Stomach smooth muscle (tissue), 2 donors: ENCODE measurements around the gene ERVK3-1.

Experiments used
- H3K27ac ChIP-seq: one replicate; pipeline ENCODE4 v1.7.0; 2013; ENCODE audit warnings: mild to moderate bottlenecking, low read length, inconsistent platforms
- H3K27me3 ChIP-seq, 2 donors: one replicate each; pipeline ENCODE4 v1.7.0; 2013; ENCODE audit warnings: low read length in 2 of 2; ENCODE audit not compliant: insufficient read depth in 2 of 2, control insufficient read depth in 1 of 2
- H3K36me3 ChIP-seq, 2 donors: one replicate each; pipeline ENCODE4 v1.7.0; 2013; ENCODE audit warnings: low read length in 2 of 2; ENCODE audit not compliant: control insufficient read depth in 2 of 2, insufficient read depth in 2 of 2
- H3K4me1 ChIP-seq: one replicate; pipeline ENCODE4 v1.7.0; 2013; ENCODE audit warnings: low read length; ENCODE audit not compliant: control insufficient read depth, insufficient read depth
- H3K4me3 ChIP-seq, 2 donors: one replicate each; pipeline ENCODE4 v1.7.0; 2013; ENCODE audit warnings: low read length in 2 of 2
- H3K9ac ChIP-seq, 2 donors: one replicate each; pipeline ENCODE4 v1.7.0; 2013; ENCODE audit warnings: low read length in 2 of 2, mild to moderate bottlenecking in 1 of 2
- H3K9me3 ChIP-seq, 2 donors: one replicate each; pipeline ENCODE4 v1.7.0; 2013; ENCODE audit warnings: low read length in 2 of 2; ENCODE audit not compliant: control insufficient read depth in 2 of 2
- donor health status: healthy.
- donor health status: Pancreatic carcinoma.

The ERVK3-1 gene

DNA sequence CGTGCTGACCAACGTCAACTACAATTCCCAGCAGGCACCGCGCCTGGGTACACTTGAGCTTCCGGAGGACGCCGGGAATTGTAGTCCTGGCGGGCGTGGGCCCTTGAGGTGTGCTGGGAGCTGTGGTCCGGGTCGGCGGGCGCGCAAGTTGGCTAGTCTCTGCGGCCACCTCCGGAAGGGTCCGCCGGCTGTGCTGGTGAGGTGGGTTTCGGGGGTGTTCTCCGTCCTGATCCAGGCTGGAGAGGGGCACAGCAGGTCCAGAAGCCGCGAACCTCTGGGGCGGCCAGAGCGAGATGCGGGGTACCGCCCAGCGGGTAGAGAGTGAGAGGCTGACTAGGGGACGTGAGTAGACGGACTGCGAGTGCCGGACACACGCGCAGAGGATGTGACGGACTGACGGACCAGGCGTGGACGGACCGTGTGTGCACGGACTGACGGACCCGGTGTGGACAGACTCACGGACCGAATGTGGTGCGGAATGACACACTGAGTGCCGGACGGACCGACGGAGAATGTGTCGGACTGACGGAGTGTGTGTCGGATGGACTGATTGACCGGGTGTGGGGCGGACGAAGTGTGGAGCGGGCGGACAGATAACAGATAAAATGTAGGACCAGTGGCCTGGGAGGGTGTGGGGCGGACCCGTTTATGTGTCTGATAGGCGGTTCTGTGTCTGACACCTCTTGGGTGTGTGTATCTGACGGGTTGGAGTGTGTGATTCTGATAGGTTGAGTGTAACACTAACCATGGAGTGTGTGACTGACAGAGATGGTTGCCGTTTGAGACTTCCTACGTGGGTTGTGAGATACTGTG is 21.9 kb downstream of the ERVK3-1 start, which contains the start of gene ZSCAN22:
Gene ZSCAN22, plus strand, starts transcription at position 81 of the 813 bp plus-strand sequence. CDS start 7,809 bp downstream, outside the sequence.
- Histone ChIP-seq H3K9me3 (no peaks in the 10 kb centered on the region), H3K9ac (peak within 1 kb of the TSS; percentile 96 to 98), H3K27ac (peak within 1 kb of the TSS; percentile 86), H3K27me3 (no peaks in the 10 kb centered on the region), H3K36me3 (peaks cover 0 to 5% of the 10 kb centered on the region in 2 donors), H3K4me1 (peaks cover 33% of the 10 kb centered on the region), H3K4me3 (peak within 1 kb of the TSS; percentile 98 to 100)

DNA sequence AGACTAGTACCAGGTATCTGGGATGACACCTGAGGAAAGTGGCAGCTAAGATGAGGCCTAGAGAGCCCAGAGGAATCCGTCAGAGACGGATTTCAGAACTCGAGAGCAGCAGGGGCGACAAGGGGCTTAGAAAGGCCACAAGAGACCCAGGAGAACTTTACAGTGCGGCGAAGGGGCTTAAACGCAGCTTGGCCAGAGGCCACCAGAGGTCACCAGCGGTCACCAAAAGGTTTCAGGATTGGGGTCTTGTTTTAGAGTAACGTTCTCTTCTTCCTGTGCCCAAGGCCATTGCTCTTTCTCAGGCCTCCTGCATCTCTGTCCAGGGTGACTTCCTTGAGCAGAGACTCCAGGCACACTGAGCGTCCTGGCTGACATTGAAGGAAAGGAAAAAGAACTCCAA is 23.8 kb downstream of the ERVK3-1 start:
- Histone ChIP-seq H3K9ac (no peak overlapping the region), H3K4me1 (peaks cover 33% of the 10 kb centered on the region), H3K36me3 (no peaks in the 10 kb centered on the region), H3K9me3 (no peaks in the 10 kb centered on the region), H3K27me3 (no peaks in the 10 kb centered on the region), H3K27ac (no peak overlapping the region), H3K4me3 (no peak overlapping the region)

DNA sequence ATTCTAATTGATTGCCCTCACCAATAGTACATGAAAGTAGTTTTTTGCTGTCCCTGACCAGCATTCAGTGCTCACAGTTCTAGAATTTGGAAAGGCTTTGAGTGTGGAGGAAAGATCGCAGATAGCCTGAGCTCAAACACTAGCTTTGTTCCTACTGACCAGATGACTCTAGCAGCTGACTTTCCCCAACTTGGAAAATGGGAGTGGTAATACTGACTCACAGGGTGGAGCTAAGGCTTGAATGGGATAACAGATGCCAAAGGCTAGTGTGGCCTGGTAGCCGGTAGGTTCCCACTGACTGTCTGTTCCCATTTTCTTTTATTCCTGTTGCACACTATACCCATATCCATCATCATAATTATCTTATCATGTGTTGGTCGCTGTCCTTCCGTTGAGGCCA is 25.3 kb downstream of the ERVK3-1 start:
- no peaks in the 10 kb centered on the region for H3K27me3 ChIP-seq
- no peak overlapping the region for H3K27ac ChIP-seq
- no peak overlapping the region for H3K9ac ChIP-seq
- no peaks in the 10 kb centered on the region for H3K9me3 ChIP-seq
- peaks cover 31% of the 10 kb centered on the region for H3K4me1 ChIP-seq
- peaks cover 5 to 7% of the 10 kb centered on the region in 2 donors for H3K36me3 ChIP-seq
- H3K4me3 ChIP-seq: no peak overlapping the region

DNA sequence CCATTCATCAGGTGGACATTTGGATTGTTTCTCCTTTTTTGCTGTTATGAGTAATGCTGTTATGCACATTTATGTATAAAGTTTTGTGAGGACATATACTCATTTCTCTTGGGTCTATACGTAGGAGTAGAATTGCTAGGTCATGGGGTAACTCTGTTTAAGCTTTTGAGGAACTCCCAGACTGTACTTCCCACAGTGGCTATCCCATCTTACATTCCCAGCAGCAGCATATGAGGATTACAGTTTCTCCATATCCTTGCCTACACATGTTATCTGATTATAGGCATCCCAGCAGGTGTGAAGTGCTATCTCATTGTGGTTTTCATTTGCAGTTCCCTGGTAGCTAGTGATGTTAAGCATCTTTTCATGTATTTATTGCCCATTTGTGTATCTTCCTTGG is 27.5 kb downstream of the ERVK3-1 start:
- Histone ChIP-seq H3K27me3 (no peaks in the 10 kb centered on the region), H3K27ac (no peak overlapping the region), H3K36me3 (peaks cover 5 to 19% of the 10 kb centered on the region in 2 donors), H3K9ac (no peak overlapping the region), H3K4me3 (no peak overlapping the region), H3K9me3 (no peaks in the 10 kb centered on the region), H3K4me1 (peaks cover 13% of the 10 kb centered on the region)

DNA sequence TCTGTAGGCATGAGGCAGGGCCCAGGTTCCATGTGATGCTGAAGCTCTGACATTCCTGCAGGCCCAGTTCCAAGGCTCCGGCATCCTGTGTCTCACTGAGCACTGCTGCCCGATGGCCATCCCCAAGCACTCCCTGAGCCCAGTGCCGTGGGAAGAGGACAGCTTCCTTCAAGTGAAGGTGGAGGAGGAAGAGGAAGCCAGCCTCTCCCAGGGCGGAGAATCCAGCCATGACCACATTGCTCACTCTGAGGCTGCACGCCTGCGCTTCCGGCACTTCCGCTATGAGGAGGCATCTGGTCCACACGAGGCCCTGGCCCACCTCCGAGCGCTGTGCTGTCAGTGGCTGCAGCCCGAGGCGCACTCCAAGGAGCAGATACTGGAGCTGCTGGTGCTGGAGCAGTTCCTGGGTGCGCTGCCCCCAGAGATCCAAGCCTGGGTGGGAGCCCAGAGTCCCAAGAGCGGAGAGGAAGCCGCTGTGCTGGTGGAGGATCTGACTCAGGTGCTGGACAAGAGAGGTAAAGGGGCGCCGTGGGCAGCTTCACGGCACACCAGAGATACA is 29.6 kb downstream of the ERVK3-1 start:
- Histone ChIP-seq H3K9me3 (no peaks in the 10 kb centered on the region), H3K9ac (no peak overlapping the region), H3K36me3 (peaks cover 15 to 38% of the 10 kb centered on the region in 2 donors), H3K4me1 (no peaks in the 10 kb centered on the region), H3K27me3 (no peaks in the 10 kb centered on the region), H3K4me3 (no peak overlapping the region), H3K27ac (no peak overlapping the region)

DNA sequence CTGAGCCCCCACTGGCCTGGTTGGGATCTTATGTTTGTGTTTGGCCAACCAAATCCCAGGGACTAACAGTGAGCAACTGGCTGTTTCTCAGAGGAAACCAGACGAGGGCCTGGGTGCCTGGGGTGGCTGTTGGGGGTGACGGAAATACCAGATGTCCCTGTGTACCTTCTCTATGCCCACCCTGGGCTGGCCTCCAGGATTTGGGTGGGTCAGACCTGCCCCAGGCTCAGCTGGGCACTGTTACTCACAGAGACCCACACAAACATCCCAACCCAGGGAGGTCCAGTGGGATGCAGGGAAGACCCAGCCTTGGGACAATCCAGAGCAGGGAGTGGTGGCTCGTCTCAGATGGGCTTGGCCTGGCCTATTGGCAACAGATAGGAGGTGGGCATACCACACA is 30.5 kb downstream of the ERVK3-1 start:
- no peak overlapping the region for H3K9ac ChIP-seq
- H3K9me3 ChIP-seq: no peaks in the 10 kb centered on the region
- peaks cover 15 to 41% of the 10 kb centered on the region in 2 donors for H3K36me3 ChIP-seq
- H3K4me1 ChIP-seq: no peaks in the 10 kb centered on the region
- no peak overlapping the region for H3K4me3 ChIP-seq
- no peaks in the 10 kb centered on the region for H3K27me3 ChIP-seq
- H3K27ac ChIP-seq: no peak overlapping the region

DNA sequence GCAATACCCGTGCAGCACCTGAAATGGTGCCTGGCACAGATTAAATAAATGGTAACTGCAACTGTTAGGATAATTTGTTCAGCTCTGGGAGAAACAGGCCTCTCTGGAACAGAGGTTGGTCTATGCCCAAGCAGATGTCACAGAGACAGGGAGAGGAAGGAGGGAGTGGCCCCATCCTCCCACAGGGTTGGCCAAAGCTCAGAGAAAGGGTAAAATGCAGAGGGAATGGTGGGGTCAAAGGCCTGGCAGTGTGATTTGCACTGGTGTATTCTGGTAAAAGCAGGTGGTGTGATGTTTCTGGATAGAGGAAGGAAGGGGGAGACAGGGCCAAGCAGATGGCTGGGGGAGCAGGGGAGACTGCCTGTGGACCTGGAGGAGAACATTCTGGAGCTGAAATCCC is 31.0 kb downstream of the ERVK3-1 start:
- no peaks in the 10 kb centered on the region for H3K27me3 ChIP-seq
- no peak overlapping the region for H3K4me3 ChIP-seq
- H3K36me3 ChIP-seq: peaks cover 15 to 44% of the 10 kb centered on the region in 2 donors
- no peak overlapping the region for H3K27ac ChIP-seq
- no peaks in the 10 kb centered on the region for H3K4me1 ChIP-seq
- H3K9me3 ChIP-seq: no peaks in the 10 kb centered on the region
- H3K9ac ChIP-seq: no peak overlapping the region

DNA sequence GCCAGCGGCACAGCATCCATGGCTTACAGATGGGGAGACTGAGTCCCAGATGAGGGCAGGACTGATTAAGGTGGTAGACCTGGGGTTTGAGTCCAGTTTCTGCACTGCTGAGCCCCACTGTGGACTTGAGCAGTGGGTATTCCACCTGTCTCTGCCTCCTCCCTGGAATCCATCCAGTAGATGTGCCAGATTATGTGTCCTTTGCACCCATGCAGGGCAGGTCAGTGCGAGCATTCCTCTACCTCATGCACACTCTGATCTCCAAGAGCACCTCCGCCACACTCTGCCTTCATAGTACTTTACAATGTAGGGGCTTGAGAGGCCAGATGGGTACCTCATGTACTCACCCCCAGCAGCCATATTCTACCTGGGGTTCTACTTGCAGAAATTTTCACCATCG is 31.6 kb downstream of the ERVK3-1 start:
- Histone ChIP-seq H3K4me3 (no peak overlapping the region), H3K36me3 (peaks cover 15 to 44% of the 10 kb centered on the region in 2 donors), H3K27me3 (no peaks in the 10 kb centered on the region), H3K4me1 (no peaks in the 10 kb centered on the region), H3K9ac (no peak overlapping the region), H3K9me3 (no peaks in the 10 kb centered on the region), H3K27ac (no peak overlapping the region)

DNA sequence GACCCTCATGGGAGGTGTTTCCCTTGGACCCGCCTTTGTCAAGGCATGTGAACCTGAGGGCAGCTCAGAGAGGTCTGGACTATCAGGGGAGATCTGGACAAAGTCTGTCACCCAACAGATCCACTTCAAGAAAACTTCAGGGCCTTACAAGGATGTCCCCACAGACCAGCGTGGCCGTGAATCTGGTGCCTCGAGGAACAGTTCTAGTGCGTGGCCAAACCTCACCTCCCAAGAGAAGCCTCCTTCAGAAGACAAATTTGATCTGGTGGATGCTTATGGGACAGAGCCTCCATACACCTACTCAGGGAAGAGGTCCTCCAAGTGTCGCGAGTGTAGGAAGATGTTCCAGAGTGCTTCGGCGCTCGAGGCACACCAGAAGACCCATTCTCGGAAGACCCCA is 33.2 kb downstream of the ERVK3-1 start:
- Histone ChIP-seq H3K27me3 (no peaks in the 10 kb centered on the region), H3K9ac (no peak overlapping the region), H3K4me1 (no peaks in the 10 kb centered on the region), H3K9me3 (no peaks in the 10 kb centered on the region), H3K27ac (no peak overlapping the region), H3K4me3 (no peak overlapping the region), H3K36me3 (peaks cover 15 to 44% of the 10 kb centered on the region in 2 donors)

DNA sequence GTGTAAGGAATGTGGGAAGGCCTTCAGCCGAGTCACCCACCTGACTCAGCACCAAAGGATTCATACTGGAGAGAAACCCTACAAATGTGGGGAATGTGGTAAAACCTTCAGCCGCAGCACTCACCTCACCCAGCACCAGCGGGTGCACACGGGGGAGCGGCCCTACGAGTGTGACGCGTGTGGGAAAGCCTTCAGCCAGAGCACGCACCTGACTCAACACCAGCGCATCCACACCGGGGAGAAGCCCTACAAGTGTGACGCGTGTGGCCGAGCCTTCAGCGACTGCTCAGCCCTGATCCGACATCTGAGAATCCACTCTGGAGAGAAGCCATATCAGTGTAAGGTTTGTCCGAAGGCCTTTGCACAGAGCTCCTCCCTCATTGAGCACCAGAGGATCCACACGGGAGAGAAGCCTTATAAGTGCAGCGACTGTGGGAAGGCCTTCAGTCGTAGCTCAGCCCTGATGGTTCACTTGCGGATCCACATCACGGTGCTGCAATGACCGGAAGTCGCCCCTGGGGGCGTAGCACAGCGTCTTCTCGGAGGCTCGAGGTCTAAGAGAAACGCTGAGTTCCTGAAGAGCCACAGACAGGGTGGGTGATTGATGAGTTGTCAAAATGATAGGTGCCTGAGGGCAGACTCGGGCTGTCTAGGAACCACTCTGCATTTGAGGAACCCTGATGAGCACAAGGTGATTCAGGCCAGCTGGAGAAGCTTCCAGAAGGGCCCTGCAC is 33.8 kb downstream of the ERVK3-1 start:
- no peak overlapping the region for H3K4me3 ChIP-seq
- H3K4me1 ChIP-seq: no peaks in the 10 kb centered on the region
- H3K36me3 ChIP-seq: peaks cover 15 to 44% of the 10 kb centered on the region in 2 donors
- H3K27ac ChIP-seq: no peak overlapping the region
- H3K9me3 ChIP-seq: no peaks in the 10 kb centered on the region
- no peak overlapping the region for H3K9ac ChIP-seq
- H3K27me3 ChIP-seq: no peaks in the 10 kb centered on the region
